Caco-2 (cell line): Measurements from ENCODE around the gene MAN1C1. TPM values are rescaled to one million over a fixed set of nuclear protein-coding genes. Genes with fewer than 3 reads are reported as not detected.

Experiments used
- BruUV-seq: library from RNA; stranded (reverse); fragments of 400-500 nt; replicated peaks from 2 replicates; lab custom pipeline; 2021; lab: Mats Ljungman, UMichigan
- CTCF ChIA-PET: fragments of 300-600 bp; sonication (Branson Sonifier 250); formaldehyde crosslinking; loops from one replicate; lab custom pipeline; 2022; ENCODE audit warnings: antibody characterized with exemption; lab: Charles Lee
- POLR2A ChIA-PET: fragments of 300-600 bp; sonication (Branson Sonifier 250); formaldehyde crosslinking; loops from one replicate; lab custom pipeline; 2022; ENCODE audit warnings: antibody characterized with exemption; lab: Charles Lee
- DNase-seq, 2 experiments: peaks; one replicate each; pipeline versions ENCODE4 v3.0.0 to v3.0.0-alpha.2; 2020 to 2022
- H3K27me3 ChIP-seq: replicated peaks from 2 replicates; pipeline ENCODE4 v1.6.0; 2011; ENCODE audit warnings: low read length; ENCODE audit not compliant: control insufficient read depth, insufficient read depth
- H3K36me3 ChIP-seq: 2 replicates; pipeline ENCODE4 v1.5.1; 2011; ENCODE audit warnings: low read length; ENCODE audit not compliant: control insufficient read depth, insufficient read depth
- H3K4me1 ChIP-seq: fragments of 250-450 bp; sonication (Bioruptor Pico); 2 replicates; pipeline ENCODE4 v1.5.1; 2020; ENCODE audit warnings: mild to moderate bottlenecking
- H3K4me3 ChIP-seq: 2 replicates; pipeline ENCODE4 v1.5.1; 2011; ENCODE audit warnings: low read depth, mild to moderate bottlenecking, control low read depth, low read length
- H3K9me3 ChIP-seq: fragments of 250-450 bp; sonication (Bioruptor Pico); 2 replicates; pipeline ENCODE4 v1.5.1; 2020; ENCODE audit warnings: mild to moderate bottlenecking, moderate library complexity
- H3K27ac Mint-ChIP-seq: one replicate; pipeline ENCODE4 v1.8.0; 2022; ENCODE audit warnings: mixed read lengths; ENCODE audit not compliant: unreplicated experiment
- H3K27me3 Mint-ChIP-seq: one replicate; pipeline ENCODE4 v1.8.0; 2022; ENCODE audit warnings: mixed read lengths; ENCODE audit not compliant: insufficient read depth, unreplicated experiment
- H3K36me3 Mint-ChIP-seq: one replicate; pipeline ENCODE4 v1.8.0; 2022; ENCODE audit warnings: mild to moderate bottlenecking, mixed read lengths; ENCODE audit not compliant: insufficient read depth, unreplicated experiment
- H3K4me1 Mint-ChIP-seq: one replicate; pipeline ENCODE4 v1.8.0; 2022; ENCODE audit warnings: low read depth, mixed read lengths; ENCODE audit not compliant: unreplicated experiment
- H3K4me3 Mint-ChIP-seq: one replicate; pipeline ENCODE4 v1.8.0; 2022; ENCODE audit warnings: mild to moderate bottlenecking, moderate library complexity, mixed read lengths; ENCODE audit not compliant: unreplicated experiment
- H3K9me3 Mint-ChIP-seq: one replicate; pipeline ENCODE4 v1.8.0; 2022; ENCODE audit warnings: mixed read lengths; ENCODE audit not compliant: unreplicated experiment
- intact Hi-C: fragments of 100-400 bp; cut with micrococcal nuclease; formaldehyde crosslinking; loops from one replicate; pipeline ENCODE4 v1.10.0; 2022; ENCODE audit not compliant: unreplicated experiment
- total RNA-seq: library from RNA; stranded (reverse); gene quantifications from 2 replicates; pipeline ENCODE4 v1.2.3, GENCODE V29; 2022
- TF ChIP-seq, protein P1 (sequence below), 2 experiments: fragments of 200-600 bp in 1 of 2; IDR thresholded peaks; 1 replicate in 1 of 2; 2 replicates in 1 of 2; pipeline versions ENCODE4 v1.5.1 to v1.8.0; 2011 to 2022; ENCODE audit warnings: antibody characterized with exemption in 1 of 2, control low read depth in 1 of 2, inconsistent platforms in 1 of 2, low read depth in 1 of 2, low read length in 1 of 2, mild to moderate bottlenecking in 1 of 2, moderate library complexity in 1 of 2; ENCODE audit not compliant: insufficient read depth in 1 of 2, severe bottlenecking in 1 of 2, unreplicated experiment in 1 of 2

MAN1C1 gene
- total RNA-seq, 1 experiment from 2014 or later = 2.7 TPM

DNA sequence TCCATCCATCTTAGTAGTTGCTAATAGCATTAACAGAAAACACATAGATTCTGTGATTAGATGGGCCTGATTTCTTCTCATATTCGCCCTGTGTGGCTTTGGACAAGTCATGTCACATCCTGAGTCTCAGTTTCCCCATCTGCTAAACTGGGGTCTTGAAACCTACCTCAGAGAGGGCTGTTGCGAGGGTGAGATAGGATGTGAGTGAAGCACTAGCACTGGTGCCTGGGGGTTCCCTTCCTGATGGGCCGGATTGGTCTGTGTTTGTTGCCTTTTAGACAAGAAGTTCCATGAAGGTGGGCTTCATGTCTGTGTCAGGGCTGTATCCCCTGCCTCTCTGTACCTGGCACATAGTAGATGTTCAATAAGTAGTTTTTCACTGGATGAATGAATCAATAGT, 3.5 kb upstream of the MAN1C1 start:
- Mint-ChIP-seq H3K27ac (no peak overlapping the region), H3K9me3 (no peaks in the 10 kb centered on the region), H3K36me3 (no peaks in the 10 kb centered on the region), H3K4me3 (no peak overlapping the region), H3K27me3 (peaks cover 3% of the 10 kb centered on the region), H3K4me1 (peaks cover 14% of the 10 kb centered on the region)
- Histone ChIP-seq H3K4me3 (no peak overlapping the region), H3K36me3 (no peaks in the 10 kb centered on the region; the same call in 1 of the 2 replicates), H3K4me1 (peaks cover 8% of the 10 kb centered on the region; the same call in 1 of the 2 replicates), H3K9me3 (no peaks in the 10 kb centered on the region), H3K27me3 (no peaks in the 10 kb centered on the region)
- TF ChIP-seq, protein P1, sequence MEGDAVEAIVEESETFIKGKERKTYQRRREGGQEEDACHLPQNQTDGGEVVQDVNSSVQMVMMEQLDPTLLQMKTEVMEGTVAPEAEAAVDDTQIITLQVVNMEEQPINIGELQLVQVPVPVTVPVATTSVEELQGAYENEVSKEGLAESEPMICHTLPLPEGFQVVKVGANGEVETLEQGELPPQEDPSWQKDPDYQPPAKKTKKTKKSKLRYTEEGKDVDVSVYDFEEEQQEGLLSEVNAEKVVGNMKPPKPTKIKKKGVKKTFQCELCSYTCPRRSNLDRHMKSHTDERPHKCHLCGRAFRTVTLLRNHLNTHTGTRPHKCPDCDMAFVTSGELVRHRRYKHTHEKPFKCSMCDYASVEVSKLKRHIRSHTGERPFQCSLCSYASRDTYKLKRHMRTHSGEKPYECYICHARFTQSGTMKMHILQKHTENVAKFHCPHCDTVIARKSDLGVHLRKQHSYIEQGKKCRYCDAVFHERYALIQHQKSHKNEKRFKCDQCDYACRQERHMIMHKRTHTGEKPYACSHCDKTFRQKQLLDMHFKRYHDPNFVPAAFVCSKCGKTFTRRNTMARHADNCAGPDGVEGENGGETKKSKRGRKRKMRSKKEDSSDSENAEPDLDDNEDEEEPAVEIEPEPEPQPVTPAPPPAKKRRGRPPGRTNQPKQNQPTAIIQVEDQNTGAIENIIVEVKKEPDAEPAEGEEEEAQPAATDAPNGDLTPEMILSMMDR (IDR thresholded peaks at IDR 0.05; ENCODE audit: insufficient read depth in 1 of 2, low read depth in 1 of 2, low read length in 1 of 2, severe bottlenecking in 1 of 2, unreplicated experiment in 1 of 2) = no peak
- intact Hi-C loops = no loop called here
- ChIA-PET CTCF (no interaction called here), POLR2A (no interaction called here)
- DNase-seq = no peak
- no TSS peak for BruUV-seq

- peaks cover 5% of the 10 kb centered on the region for H3K36me3 Mint-ChIP-seq
- no peaks in the 10 kb centered on the region for H3K9me3 Mint-ChIP-seq
- 0 out of 2 replicates have a peak, but pooled peaks cover 1% of the 10 kb centered on the region for H3K27me3 ChIP-seq
- ChIA-PET POLR2A (no interaction called here), CTCF (no interaction called here)
- H3K4me3 Mint-ChIP-seq = no peak overlapping the region
- H3K27me3 Mint-ChIP-seq = peaks cover 3% of the 10 kb centered on the region
- no peaks in the 10 kb centered on the region; the same call in 1 of the 2 replicates for H3K36me3 ChIP-seq
- peaks cover 12% of the 10 kb centered on the region; the same call in 1 of the 2 replicates for H3K4me1 ChIP-seq
- BruUV-seq = no TSS peak
- peaks cover 14% of the 10 kb centered on the region for H3K4me1 Mint-ChIP-seq
- no peak overlapping the region for H3K4me3 ChIP-seq
- intact Hi-C loops = no loop called here
- no peak for DNase-seq
- TF ChIP-seq, protein P1 (IDR thresholded peaks at IDR 0.05; ENCODE audit: insufficient read depth in 1 of 2, low read depth in 1 of 2, low read length in 1 of 2, severe bottlenecking in 1 of 2, unreplicated experiment in 1 of 2) = no peak
- H3K27ac Mint-ChIP-seq = no peak overlapping the region
- H3K9me3 ChIP-seq = no peaks in the 10 kb centered on the region
Observed at GRCh38 chr1:25614501-25615171, 2.0 kb upstream of the MAN1C1 start.

GRCh38 chr1:25615172-25615541, 1.4 kb upstream of the MAN1C1 start:
- POLR2A ChIA-PET = no interaction called here
- CTCF ChIA-PET = no interaction called here
- peaks cover 3% of the 10 kb centered on the region for H3K27me3 Mint-ChIP-seq
- no peak overlapping the region for H3K4me3 ChIP-seq
- H3K4me1 Mint-ChIP-seq = peaks cover 14% of the 10 kb centered on the region
- TF ChIP-seq, protein P1 (IDR thresholded peaks at IDR 0.05; ENCODE audit: insufficient read depth in 1 of 2, low read depth in 1 of 2, low read length in 1 of 2, severe bottlenecking in 1 of 2, unreplicated experiment in 1 of 2) = no peak
- no peaks in the 10 kb centered on the region; the same call in 1 of the 2 replicates for H3K36me3 ChIP-seq
- no peak overlapping the region for H3K27ac Mint-ChIP-seq
- H3K9me3 Mint-ChIP-seq = no peaks in the 10 kb centered on the region
- H3K4me3 Mint-ChIP-seq = no peak overlapping the region
- H3K36me3 Mint-ChIP-seq = peaks cover 5% of the 10 kb centered on the region
- BruUV-seq = no TSS peak
- H3K9me3 ChIP-seq = no peaks in the 10 kb centered on the region
- intact Hi-C loops = no loop called here
- DNase-seq = no peak
- H3K4me1 ChIP-seq = peaks cover 9% of the 10 kb centered on the region; the same call in 1 of the 2 replicates
- 0 out of 2 replicates have a peak, but pooled peaks cover 1% of the 10 kb centered on the region for H3K27me3 ChIP-seq
